ENCODE data around the gene PCDHGC5. TPM values are rescaled to one million over a fixed set of nuclear protein-coding genes. Genes with fewer than 3 reads are reported as not detected.

Gene PCDHGC5
- total RNA-seq, 3 donors from 2014 or later (not counting 1 experiment from before 2014, with no cell fraction given), result 0.31 to 0.97 (median 0.50) TPM

GRCh38 chr5:141476132-141476911 is 12.6 kb upstream of the PCDHGC5 start:
- no peaks in the 10 kb centered on the region for H3K9me3 ChIP-seq (ENCODE audit: control insufficient read depth, insufficient read depth, low read length)
- intact Hi-C loops (cut with micrococcal nuclease), result no loop called here
- H3K4me3 Mint-ChIP-seq, result peak overlapping the region; percentile 89
- 3% methylated on average over 58 of the region's 58 CpGs for WGBS (ENCODE audit: insufficient coverage)
- no peaks in the 10 kb centered on the region for H3K9me3 Mint-ChIP-seq
- peaks cover 17% of the 10 kb centered on the region for H3K4me1 ChIP-seq (ENCODE audit: control insufficient read depth, insufficient read depth, low read length)
- H3K27ac ChIP-seq (ENCODE audit: low read length), result no peak overlapping the region
- H3K36me3 Mint-ChIP-seq, result no peaks in the 10 kb centered on the region
- no peak for TF ChIP-seq CTCF (IDR thresholded peaks at IDR 0.05)
- H3K4me1 Mint-ChIP-seq, result peaks cover 19 to 22% of the 10 kb centered on the region in 2 donors
- peaks cover 53 to 58% of the 10 kb centered on the region in 2 donors for H3K27me3 Mint-ChIP-seq (ENCODE audit: low read depth in 2 of 2)
- H3K27me3 ChIP-seq (ENCODE audit: control insufficient read depth, insufficient read depth, low read length), result peaks cover 28% of the 10 kb centered on the region
- H3K27ac Mint-ChIP-seq, result no peak overlapping the region
- ATAC-seq (peak in 1 of 3 donors; percentile 29), DNase-seq (no peak)
- H3K36me3 ChIP-seq (ENCODE audit: control insufficient read depth, insufficient read depth, low read length), result no peaks in the 10 kb centered on the region
- peak overlapping the region; percentile 31 for H3K4me3 ChIP-seq (ENCODE audit: low read length)

GRCh38 chr5:141477044-141477575 is 11.8 kb upstream of the PCDHGC5 start:
- H3K36me3 ChIP-seq (ENCODE audit: control insufficient read depth, insufficient read depth, low read length), result no peaks in the 10 kb centered on the region
- H3K27me3 Mint-ChIP-seq (ENCODE audit: low read depth in 2 of 2), result peaks cover 55% of the 10 kb centered on the region in 2 donors
- peak overlapping the region; percentile 58 for H3K4me3 Mint-ChIP-seq
- peaks cover 19 to 22% of the 10 kb centered on the region in 2 donors for H3K4me1 Mint-ChIP-seq
- 26% methylated on average over 24 of the region's 24 CpGs for WGBS (ENCODE audit: insufficient coverage)
- H3K27ac Mint-ChIP-seq, result no peak overlapping the region
- no peak overlapping the region for H3K4me3 ChIP-seq (ENCODE audit: low read length)
- H3K36me3 Mint-ChIP-seq, result no peaks in the 10 kb centered on the region
- no peaks in the 10 kb centered on the region for H3K9me3 ChIP-seq (ENCODE audit: control insufficient read depth, insufficient read depth, low read length)
- no peak for ATAC-seq
- peaks cover 28% of the 10 kb centered on the region for H3K27me3 ChIP-seq (ENCODE audit: control insufficient read depth, insufficient read depth, low read length)
- no peak for DNase-seq
- intact Hi-C loops (cut with micrococcal nuclease), result no loop called here
- no peaks in the 10 kb centered on the region for H3K9me3 Mint-ChIP-seq
- H3K27ac ChIP-seq (ENCODE audit: low read length), result no peak overlapping the region
- no peak for TF ChIP-seq CTCF (IDR thresholded peaks at IDR 0.05)
- peaks cover 17% of the 10 kb centered on the region for H3K4me1 ChIP-seq (ENCODE audit: control insufficient read depth, insufficient read depth, low read length)

- H3K4me1 ChIP-seq (ENCODE audit: control insufficient read depth, insufficient read depth, low read length), result peaks cover 17% of the 10 kb centered on the region
- peaks cover 28% of the 10 kb centered on the region for H3K27me3 ChIP-seq (ENCODE audit: control insufficient read depth, insufficient read depth, low read length)
- no peak overlapping the region for H3K27ac ChIP-seq (ENCODE audit: low read length)
- H3K36me3 ChIP-seq (ENCODE audit: control insufficient read depth, insufficient read depth, low read length), result no peaks in the 10 kb centered on the region
- intact Hi-C loops (cut with micrococcal nuclease), result no loop called here
- TF ChIP-seq CTCF (IDR thresholded peaks at IDR 0.05), result no peak
- ATAC-seq, result no peak
- no peaks in the 10 kb centered on the region for H3K9me3 Mint-ChIP-seq
- DNase-seq, result no peak
- no peak overlapping the region for H3K4me3 Mint-ChIP-seq
- no peak overlapping the region for H3K27ac Mint-ChIP-seq
- WGBS (ENCODE audit: insufficient coverage), result 47% methylated on average over 13 of the region's 13 CpGs
- H3K27me3 Mint-ChIP-seq (ENCODE audit: low read depth in 2 of 2), result peaks cover 60 to 62% of the 10 kb centered on the region in 2 donors
- H3K4me1 Mint-ChIP-seq, result peaks cover 19 to 22% of the 10 kb centered on the region in 2 donors
- no peaks in the 10 kb centered on the region for H3K36me3 Mint-ChIP-seq
- no peaks in the 10 kb centered on the region for H3K9me3 ChIP-seq (ENCODE audit: control insufficient read depth, insufficient read depth, low read length)
- H3K4me3 ChIP-seq (ENCODE audit: low read length), result no peak overlapping the region
Observed at GRCh38 chr5:141477815-141478214, 11.1 kb upstream of the PCDHGC5 start.

Measured in natural killer cell (primary cell).